GM21723 (cell line): Measurements from ENCODE around the gene HNF1A.

Source experiments
- ATAC-seq: cut with Tn5 transposase; IDR thresholded peaks from one replicate; pipeline ENCODE4 v1.9.1; 2021; ENCODE audit warnings: mild to moderate bottlenecking, moderate library complexity; ENCODE audit not compliant: unreplicated experiment

HNF1A gene

GRCh38 chr12:120988234-120988633 lies 9.9 kb downstream of the HNF1A start:
- ATAC-seq: no peak

DNA sequence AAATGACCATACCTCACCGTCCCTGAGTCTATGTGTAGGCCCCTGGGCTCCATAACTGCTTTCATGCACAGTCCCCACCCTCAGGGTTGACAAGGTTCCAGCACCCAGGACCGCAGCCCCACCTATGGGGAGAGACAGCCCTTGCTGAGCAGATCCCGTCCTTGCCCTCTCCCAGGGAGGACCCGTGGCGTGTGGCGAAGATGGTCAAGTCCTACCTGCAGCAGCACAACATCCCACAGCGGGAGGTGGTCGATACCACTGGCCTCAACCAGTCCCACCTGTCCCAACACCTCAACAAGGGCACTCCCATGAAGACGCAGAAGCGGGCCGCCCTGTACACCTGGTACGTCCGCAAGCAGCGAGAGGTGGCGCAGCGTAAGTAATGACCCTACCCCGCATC lies 10.3 kb downstream of the HNF1A start:
- ATAC-seq: no peak

GRCh38 chr12:120989687-120990086 lies 11.3 kb downstream of the HNF1A start:
- ATAC-seq: no peak

- no peak for ATAC-seq
Measured at GRCh38 chr12:120990487-120991055, 12.2 kb downstream of the HNF1A start.

- ATAC-seq: no peak
Measured at GRCh38 chr12:120991965-120992364, 13.6 kb downstream of the HNF1A start.

GRCh38 chr12:120992989-120993388 lies 14.6 kb downstream of the HNF1A start:
- ATAC-seq: no peak

DNA sequence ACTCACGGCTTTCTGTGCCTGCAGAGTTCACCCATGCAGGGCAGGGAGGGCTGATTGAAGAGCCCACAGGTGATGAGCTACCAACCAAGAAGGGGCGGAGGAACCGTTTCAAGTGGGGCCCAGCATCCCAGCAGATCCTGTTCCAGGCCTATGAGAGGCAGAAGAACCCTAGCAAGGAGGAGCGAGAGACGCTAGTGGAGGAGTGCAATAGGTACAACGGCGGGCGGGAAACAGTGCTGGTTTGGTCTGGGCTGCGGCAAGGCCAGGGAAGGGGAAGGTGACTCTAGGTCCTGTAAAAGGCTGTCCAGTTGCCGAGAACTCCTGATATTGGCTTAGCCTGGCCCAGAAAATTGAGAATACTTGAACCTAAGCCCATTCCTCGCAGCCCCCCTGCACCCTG lies 15.2 kb downstream of the HNF1A start:
- ATAC-seq: no peak

DNA sequence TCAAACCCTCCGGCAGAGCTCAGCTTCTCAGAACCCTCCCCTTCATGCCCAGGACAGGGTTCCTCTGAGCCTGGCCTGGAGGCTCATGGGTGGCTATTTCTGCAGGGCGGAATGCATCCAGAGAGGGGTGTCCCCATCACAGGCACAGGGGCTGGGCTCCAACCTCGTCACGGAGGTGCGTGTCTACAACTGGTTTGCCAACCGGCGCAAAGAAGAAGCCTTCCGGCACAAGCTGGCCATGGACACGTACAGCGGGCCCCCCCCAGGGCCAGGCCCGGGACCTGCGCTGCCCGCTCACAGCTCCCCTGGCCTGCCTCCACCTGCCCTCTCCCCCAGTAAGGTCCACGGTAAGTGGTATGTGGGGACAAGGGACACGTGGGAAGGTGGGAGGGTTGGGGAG lies 15.7 kb downstream of the HNF1A start:
- no peak for ATAC-seq

DNA sequence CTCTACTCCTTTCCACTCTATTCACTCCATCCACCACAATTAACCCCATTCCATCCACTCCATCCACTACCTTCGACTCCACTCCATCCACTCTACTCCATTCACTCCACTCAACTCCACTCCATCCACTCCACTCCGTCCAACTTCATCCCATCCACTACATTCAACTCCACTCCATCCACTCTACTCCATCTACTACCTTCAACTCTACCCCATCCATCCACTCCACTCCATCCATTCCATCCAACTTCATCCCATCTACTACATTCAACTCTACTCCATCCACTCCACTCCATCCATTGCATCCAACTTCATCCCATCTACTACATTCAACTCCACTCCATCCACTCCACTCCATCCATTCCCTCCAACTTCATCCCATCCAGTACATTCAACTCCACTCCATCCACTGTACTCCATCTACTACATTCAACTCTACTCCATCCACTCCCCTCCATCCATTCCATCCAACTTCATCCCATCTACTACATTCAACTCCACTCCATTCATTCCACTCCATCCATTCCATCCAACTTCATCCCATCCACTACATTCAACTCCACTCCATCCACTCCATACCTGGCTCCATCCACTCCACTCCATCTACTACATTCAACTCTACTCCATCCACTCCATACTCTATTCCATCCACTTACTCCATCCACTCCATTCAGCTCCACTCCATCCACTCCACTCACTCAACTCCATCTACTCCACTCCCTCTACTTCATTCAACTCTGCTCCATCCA lies 16.4 kb downstream of the HNF1A start:
- ATAC-seq: no peak

DNA sequence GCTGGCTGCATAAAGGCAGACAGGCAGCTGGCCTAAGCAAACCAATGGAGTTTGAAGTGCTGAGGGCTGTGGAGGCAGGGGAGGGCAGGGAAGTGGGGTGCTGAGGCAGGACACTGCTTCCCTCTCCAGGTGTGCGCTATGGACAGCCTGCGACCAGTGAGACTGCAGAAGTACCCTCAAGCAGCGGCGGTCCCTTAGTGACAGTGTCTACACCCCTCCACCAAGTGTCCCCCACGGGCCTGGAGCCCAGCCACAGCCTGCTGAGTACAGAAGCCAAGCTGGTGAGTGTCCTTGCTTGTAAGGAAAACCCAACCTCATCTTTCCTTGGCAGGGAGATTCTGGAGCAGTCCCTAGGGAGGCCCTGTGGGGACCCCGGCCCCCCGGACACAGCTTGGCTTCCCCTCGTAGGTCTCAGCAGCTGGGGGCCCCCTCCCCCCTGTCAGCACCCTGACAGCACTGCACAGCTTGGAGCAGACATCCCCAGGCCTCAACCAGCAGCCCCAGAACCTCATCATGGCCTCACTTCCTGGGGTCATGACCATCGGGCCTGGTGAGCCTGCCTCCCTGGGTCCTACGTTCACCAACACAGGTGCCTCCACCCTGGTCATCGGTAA lies 17.9 kb downstream of the HNF1A start:
- ATAC-seq: no peak

DNA sequence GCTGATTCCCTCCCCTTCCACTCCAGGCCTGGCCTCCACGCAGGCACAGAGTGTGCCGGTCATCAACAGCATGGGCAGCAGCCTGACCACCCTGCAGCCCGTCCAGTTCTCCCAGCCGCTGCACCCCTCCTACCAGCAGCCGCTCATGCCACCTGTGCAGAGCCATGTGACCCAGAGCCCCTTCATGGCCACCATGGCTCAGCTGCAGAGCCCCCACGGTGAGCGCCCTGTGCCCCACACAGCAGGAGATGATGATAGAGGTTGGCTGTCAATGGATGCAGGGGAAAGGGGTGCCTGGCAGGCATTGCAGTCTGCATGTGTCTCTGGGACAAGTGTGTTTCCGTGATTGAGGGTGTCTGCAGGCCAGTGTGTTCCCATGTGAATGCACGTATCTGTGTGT lies 19.1 kb downstream of the HNF1A start:
- ATAC-seq: no peak

GRCh38 chr12:120998435-120998834 lies 20.1 kb downstream of the HNF1A start:
- ATAC-seq: no peak

DNA sequence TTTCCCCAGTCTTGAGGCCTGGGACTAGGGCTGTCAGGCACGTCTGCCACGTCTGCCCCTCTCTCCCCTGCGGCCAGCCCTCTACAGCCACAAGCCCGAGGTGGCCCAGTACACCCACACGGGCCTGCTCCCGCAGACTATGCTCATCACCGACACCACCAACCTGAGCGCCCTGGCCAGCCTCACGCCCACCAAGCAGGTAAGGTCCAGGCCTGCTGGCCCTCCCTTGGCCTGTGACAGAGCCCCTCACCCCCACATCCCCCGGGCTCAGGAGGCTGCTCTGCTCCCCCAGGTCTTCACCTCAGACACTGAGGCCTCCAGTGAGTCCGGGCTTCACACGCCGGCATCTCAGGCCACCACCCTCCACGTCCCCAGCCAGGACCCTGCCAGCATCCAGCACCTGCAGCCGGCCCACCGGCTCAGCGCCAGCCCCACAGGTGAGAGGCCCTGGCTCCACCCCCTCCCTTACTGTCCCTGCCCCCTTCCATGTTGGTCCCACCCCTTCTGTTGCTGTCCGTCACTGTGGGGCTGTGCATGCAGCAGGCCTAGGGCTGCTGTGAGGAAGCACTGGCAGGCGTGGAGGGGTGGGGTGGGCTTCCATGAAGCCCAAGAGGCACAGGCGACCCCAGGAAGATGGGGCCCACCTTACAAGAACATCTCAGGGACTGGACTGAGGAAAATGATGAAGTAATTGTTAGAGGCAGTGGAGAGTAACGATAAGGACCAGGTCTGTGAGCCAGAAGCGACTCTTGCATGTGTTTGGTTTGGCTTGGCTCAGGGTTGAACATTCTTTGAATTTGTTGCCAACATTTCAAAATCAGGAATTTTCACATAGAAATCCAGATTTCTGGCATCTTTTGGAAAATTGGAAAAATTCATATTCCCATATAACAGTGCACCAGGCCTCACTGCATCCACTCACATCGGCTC lies 21.1 kb downstream of the HNF1A start:
- no peak for ATAC-seq

GRCh38 chr12:121000530-121000929 lies 22.2 kb downstream of the HNF1A start:
- no peak for ATAC-seq

DNA sequence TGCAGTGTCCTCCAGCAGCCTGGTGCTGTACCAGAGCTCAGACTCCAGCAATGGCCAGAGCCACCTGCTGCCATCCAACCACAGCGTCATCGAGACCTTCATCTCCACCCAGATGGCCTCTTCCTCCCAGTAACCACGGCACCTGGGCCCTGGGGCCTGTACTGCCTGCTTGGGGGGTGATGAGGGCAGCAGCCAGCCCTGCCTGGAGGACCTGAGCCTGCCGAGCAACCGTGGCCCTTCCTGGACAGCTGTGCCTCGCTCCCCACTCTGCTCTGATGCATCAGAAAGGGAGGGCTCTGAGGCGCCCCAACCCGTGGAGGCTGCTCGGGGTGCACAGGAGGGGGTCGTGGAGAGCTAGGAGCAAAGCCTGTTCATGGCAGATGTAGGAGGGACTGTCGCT lies 22.7 kb downstream of the HNF1A start:
- ATAC-seq: no peak

DNA sequence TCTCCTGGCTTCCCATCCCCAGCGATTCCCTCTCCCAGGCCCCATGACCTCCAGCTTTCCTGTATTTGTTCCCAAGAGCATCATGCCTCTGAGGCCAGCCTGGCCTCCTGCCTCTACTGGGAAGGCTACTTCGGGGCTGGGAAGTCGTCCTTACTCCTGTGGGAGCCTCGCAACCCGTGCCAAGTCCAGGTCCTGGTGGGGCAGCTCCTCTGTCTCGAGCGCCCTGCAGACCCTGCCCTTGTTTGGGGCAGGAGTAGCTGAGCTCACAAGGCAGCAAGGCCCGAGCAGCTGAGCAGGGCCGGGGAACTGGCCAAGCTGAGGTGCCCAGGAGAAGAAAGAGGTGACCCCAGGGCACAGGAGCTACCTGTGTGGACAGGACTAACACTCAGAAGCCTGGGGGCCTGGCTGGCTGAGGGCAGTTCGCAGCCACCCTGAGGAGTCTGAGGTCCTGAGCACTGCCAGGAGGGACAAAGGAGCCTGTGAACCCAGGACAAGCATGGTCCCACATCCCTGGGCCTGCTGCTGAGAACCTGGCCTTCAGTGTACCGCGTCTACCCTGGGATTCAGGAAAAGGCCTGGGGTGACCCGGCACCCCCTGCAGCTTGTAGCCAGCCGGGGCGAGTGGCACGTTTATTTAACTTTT lies 23.6 kb downstream of the HNF1A start:
- ATAC-seq: no peak

DNA sequence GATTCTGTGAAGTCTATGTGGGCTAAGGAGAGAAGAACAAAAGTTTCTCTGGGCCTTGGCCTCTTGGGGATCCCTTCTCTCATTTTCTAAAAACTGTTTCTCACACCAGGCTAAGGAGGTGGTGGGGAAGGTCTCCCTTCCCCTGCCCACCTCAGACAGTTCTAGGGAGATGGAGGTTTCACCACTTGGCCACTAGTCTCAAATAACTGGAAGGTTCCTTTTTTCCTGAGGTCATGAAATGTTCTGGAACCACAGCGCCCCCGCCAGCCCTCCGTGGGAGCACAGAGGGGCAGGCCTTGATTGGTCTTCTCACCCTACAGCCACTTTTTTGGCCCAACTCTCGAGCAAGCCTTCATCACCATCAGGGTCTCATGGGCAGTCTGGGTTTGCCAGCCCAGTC lies 25.3 kb downstream of the HNF1A start:
- ATAC-seq: no peak

GRCh38 chr12:121004253-121004815 lies 26.0 kb downstream of the HNF1A start:
- no peak for ATAC-seq

DNA sequence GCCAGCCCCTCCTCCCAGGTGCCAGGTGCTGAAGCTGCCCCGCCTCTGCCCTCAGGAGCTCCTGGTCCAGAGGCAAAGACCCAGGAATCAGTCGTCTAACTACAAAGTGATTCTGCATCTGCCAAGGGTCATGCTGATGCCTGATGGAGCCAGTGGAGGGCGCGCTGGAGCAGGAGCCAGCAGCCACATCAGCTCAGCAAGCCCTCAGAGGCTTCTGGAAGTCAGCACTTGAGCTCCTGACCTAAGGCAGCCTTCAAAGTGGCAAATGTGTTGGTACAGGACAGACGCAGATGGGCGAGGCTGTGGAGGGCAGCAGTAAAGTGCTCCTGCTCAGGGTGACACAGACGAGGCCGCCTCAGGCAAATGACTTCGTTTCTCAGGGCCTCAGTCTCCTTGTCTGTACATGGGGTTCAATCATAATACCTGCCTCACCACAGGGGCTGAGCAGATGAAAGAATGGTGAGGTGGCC lies 27.0 kb downstream of the HNF1A start:
- no peak for ATAC-seq

DNA sequence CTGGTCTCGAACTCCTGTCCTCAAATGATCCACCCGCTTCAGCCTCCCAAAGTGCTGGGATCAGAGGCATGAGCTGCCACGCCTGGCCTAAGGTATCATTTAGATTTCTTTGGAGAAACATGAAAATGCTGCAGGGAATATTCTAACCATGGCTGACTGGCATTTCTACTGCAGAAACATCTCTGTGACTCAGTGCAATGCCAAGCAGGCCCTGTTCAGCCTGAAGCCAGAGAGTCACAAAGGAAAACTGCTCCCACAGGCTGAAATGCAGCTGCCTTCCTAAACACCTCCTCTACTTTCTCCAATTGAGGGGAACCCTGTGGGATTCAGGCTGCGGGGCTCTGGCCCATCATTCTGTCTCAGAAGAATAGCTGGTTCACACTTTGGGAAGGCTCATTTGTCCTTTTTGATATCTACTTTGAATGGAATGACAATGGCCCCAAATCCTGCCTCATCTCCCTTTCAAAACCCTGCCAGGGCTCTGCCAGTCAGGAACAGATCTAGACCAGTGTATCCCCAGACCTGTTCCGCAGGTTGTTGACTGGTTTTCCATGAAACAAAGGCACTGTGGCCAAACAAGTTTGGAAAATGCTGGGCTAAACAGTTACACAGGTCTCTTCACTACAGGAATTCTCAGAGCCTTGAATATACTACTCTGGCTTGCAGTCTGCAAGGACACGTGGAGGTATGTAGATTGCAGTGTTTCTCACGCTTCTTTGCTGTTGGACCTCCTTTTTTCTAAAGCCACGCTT lies 30.2 kb downstream of the HNF1A start:
- no peak for ATAC-seq
